HCT116 (cell line): ENCODE measurements around the gene APBB1IP.
"Not testable (repeated sequence)": the region's sequence is repeated elsewhere in the genome, so short reads cannot be mapped to it uniquely, and the experiment has no call there.

ENCODE experiments used
- CTCF ChIP-seq, 3 experiments: fragments of 200-600 bp in 1 of 3; sonication (generic) in 1 of 3; IDR thresholded peaks in 2 of 3; conservative IDR thresholded peaks in 1 of 3; 2 replicates each; pipeline ENCODE4 v1.5.1; 2012 to 2017; ENCODE audit warnings: low read depth in 2 of 3, low read length in 2 of 3, antibody characterized with exemption in 1 of 3, borderline replicate concordance in 1 of 3, control low read depth in 1 of 3, mild to moderate bottlenecking in 1 of 3, mixed read lengths in 1 of 3, mixed run types in 1 of 3, moderate library complexity in 1 of 3; ENCODE audit not compliant: insufficient read depth in 1 of 3
- POLR2AphosphoS5 ChIP-seq: IDR thresholded peaks from 2 replicates; pipeline ENCODE4 v1.6.1; 2011; ENCODE audit warnings: mild to moderate bottlenecking, low read depth, low read length, moderate library complexity
- ZBTB33 ChIP-seq: IDR thresholded peaks from 2 replicates; pipeline ENCODE4 v1.6.1; 2011; ENCODE audit warnings: mild to moderate bottlenecking, low read length, moderate library complexity; ENCODE audit not compliant: insufficient replicate concordance; ENCODE audit errors: extremely low read depth

GRCh38 chr10:26490367-26490766, 52.2 kb downstream of the APBB1IP start:
- TF ChIP-seq CTCF (IDR thresholded peaks at IDR 0.05 in 2 of 3, conservative IDR thresholded peaks at IDR 0.05 in 1 of 3; ENCODE audit: borderline replicate concordance in 1 of 3, insufficient read depth in 1 of 3, low read depth in 2 of 3, low read length in 2 of 3); ZBTB33; POLR2AphosphoS5: not testable (repeated sequence)
